Ramos (cell line): ENCODE measurements around the gene KLK4.

Experiments
- in situ Hi-C: fragments of 300-500 bp; cut with MboI; formaldehyde crosslinking; loops from one replicate; pipeline ENCODE4 v1.14.3; 2022; ENCODE audit warnings: low sequenced_read_pairs; ENCODE audit not compliant: unreplicated experiment

The KLK4 gene, protein sequence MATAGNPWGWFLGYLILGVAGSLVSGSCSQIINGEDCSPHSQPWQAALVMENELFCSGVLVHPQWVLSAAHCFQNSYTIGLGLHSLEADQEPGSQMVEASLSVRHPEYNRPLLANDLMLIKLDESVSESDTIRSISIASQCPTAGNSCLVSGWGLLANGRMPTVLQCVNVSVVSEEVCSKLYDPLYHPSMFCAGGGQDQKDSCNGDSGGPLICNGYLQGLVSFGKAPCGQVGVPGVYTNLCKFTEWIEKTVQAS

DNA sequence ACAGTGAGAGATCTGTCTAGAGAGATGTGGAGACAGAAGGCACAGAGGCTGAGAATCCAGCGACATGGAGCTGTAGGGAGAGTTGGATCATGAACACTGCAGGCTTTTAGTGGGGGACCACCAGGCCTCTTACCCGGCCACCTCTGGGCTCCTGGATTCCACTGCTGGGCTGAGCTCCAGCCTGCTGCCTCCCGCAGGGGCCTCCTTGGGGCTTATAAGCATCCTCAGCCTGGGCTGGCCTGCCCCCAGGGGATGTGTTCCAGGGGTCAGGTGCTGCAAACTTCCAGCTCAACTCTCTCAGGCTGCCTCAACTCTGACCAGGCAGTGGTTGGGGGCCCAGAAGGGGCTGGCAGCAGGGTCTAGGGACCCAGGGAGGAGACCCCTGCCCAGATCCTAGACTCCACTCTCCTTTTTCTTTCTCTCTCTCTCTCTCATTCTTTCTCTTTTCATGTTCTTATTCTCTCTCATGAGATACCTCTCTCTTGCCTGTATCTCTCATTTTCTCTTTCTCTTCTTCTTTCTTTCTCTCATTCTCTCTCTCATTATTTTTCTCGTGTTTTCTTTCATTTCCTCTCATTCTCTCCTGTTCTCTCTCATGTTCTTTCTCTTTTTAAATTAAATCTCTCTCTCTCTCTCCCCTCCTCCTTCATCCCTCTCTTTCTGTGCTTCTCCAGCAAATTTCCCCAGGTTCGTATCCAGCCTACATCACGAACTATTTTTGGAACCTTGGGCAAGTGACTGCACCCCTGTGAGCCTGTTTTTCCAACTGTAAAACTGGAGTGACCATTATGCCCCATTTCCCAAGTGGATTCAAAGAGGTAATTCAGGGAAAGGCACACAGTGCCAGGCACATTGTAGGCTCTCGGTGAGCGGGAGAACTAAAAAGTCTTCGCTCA lies at the start of gene KLK4:
TSS of gene KLK4 (minus strand) at position 190 of the 896 bp plus-strand sequence. CDS start 657 bp downstream, outside the sequence.
- in situ Hi-C loops = no loop called here

DNA sequence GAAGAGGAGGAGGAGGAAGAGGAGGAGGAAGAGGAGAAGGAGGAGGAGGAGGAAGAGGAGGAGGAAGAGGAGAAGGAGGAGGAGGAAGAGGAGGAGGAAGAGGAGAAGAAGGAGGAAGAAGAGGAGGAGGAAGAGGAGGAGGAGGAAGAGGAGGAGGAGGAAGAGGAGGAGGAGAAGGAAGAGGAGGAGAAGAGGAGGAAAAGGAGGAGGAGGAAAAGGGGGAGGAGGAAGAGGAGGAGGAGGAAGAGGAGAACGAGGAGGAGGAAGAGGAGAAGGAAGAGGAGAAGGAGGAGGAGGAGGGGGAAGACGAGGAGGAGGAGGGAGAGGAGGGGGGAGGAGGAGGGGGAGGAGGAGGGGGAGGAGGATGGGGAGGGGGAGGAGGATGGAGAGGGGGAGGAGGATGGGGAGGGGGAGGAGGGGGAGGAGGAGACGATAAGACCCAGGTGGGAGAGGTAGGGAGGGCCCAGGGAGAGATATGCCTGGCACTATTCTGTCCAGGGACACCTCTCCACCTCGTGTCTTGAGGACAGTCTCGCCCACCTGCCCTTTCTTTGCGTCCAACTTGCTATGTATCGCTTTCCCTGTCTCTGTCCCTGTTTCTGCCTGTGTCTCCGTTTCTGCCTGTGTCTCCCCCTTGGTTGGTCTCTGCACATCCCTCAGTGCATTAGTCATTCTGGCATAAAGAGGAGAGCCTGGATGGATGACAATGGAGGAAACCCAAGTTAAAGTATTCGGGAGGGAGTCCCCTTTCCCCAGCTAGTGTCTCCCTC lies 48.7 kb upstream of the KLK4 start:
- in situ Hi-C loops = no loop called here

DNA sequence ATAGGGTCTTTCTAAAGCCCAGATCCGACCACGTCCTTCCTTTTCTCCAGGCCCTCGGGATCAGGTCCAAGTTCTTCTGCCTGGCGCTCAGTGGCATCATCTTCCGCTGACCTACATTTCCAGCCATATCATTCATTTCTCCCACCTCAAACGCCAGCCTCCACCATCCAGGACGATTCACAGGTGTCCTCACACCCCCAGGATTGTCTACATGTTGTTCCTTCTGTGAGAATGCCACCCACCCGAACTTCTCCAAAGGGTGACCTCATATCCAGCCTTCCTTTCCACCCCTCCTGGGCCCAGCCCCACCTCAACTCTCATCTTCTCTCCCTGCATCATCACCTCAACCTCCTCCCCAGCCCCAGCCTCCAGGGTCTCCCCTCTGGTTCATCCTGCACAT lies 46.4 kb upstream of the KLK4 start:
- in situ Hi-C loops = no loop called here

DNA sequence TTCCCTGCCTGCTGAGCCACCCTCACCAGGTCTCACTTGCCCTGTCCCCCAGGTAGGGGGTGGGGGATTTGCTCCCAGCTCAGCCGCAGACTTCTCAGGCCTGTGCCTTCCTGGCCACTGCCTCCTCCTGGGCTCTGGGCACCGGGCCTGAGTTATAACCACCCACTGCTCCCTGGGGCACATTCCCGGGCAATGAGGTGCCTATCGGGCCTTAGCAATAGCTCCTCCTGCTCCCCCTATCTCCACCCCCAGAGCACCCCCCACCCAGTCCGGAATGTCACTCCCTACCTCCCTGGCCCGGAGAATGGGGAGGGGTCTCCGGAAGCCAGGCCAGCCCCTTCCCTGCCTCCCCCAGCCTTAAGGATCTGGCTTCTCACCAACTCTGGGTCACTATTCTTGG lies 41.7 kb upstream of the KLK4 start, which contains the start of gene KLK5:
TSS of gene KLK5 (minus strand) at position 129 of the 400 bp plus-strand sequence. CDS start 381 bp downstream, outside the sequence.
- in situ Hi-C loops = no loop called here

DNA sequence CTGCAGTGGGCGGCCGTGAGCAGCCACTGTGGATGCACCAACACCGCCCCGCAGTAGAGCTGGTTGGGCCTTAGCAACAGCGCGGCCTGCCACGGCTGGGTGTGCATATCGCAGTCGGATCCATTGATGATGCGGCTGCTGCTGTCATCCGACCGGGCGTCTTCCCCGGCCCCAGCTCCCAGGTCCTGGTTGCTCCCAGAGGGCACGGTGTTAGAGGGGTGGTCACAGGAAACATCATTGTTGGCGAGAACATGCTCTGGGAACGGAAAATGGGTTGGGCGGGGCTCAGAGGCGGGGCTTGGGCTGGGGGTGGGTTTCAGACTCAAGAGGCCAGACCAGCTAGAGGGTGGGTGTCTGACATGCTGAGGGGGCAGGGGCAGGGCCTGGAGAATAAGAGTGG lies 38.7 kb upstream of the KLK4 start:
- in situ Hi-C loops = no loop called here

DNA sequence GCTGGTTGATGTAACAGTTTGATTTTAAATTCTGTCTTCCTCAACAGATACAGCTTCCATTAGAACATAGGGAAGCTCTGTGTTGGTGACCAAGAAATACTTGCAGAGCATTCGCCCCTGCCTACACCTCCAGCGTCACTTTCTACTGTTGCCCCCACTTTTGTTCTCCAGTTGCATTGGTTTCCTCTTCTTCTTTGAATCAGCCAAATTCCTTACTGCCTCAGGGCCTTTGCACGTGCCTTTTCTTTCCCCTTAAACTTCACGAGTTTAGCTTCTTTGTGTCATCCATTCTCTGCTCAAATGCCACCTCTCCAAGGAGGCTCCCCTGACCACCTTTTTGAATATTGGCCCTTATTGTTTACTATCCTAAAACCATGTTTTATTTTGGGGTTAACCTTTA lies 35.9 kb upstream of the KLK4 start:
- in situ Hi-C loops = no loop called here

DNA sequence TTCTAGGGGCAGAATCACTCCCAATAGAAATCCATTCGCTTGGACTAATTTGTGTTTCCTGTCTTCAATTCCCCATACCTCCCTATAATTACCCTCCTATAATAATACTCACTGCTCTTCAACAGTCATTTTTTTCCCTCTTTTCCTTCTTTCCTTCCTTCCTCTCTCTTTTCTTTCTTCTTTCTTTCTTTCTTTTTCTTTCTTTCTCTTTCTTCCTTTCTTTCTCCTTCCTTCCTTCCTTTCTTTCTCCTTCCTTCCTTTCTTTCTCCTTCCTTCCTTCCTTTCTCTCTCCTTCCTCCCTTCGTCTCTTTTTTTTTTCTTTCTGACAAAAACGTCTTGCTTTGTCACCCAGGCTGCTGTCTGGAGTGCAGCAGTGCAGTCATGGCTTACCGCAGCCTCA lies 33.6 kb upstream of the KLK4 start:
- in situ Hi-C loops = no loop called here

DNA sequence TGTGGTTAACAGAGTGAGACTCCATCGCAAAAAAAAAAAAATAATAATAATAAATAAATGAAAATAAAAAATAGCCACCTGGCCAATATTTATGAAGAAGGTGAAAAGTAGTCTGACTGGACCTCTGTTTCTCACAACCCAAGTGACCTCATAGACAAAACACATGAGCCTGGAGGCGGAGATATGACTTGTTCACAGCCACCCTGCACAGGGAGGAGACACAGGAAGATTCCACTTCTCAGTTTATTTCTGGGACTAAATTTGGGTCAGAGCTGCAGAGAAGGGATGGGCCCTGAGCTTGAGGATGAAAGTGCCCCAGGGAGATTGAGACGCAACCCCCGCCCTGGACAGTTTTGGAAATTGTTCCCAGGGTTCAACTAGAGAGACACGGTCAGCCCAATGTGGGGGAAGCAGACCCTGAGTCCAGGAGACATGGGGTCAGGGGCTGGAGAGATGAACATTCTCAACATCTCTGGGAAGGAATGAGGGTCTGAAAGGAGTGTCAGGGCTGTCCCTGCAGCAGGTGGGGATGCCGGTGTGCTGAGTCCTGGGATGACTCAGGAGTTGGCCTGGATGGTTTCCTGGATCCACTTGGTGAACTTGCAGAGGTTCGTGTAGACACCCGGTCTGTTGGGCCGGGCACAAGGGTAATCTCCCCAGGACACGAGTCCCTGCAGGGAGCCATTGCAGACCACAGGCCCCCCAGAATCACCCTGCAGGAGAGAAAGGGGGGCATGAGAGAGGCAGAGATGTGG lies 32.1 kb upstream of the KLK4 start:
- in situ Hi-C loops = no loop called here

DNA sequence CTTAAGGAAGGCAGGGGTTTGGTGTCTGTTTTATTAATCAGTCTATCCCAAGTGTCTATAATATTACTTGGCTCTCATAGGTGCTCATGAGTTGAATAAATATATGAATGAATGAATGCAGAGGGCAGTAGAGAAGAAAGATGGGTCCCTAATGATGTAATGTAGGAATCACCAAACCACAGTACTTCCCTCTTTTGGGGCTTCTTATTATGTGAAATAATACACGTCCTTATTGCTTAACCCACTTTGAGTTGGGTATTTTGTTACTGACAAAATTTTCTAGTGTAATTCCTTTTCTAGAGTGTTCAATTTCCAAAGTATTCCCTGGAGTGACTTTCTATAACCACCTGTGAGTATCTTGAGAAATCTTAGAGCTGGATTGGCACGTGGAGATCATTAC lies 28.4 kb upstream of the KLK4 start:
- in situ Hi-C loops = loop anchor here (10.0 kb wide), 1 partner anchor 155 kb away; no protein-coding TSS in a partner anchor

DNA sequence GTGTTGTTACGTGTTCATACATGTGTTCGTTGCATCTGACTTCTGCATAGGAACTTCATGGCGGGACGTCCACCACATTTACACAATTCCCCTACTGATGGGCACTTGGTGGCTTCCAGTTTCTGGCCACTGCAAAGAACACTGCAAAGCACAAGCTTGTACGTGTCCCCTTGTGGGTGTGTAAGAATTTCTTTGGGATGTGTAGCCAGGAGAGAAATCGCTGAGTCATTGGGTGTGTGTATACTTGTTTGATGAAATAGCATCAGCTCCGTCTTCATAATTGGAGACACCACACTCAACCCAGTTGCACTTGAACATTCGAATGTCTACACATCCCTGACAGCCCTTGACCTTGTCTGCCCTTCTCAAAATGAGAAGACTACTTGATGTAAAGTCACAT lies 22.4 kb upstream of the KLK4 start:
- in situ Hi-C loops = loop anchor here (10.0 kb wide), 1 partner anchor 161 kb away; no protein-coding TSS in a partner anchor

DNA sequence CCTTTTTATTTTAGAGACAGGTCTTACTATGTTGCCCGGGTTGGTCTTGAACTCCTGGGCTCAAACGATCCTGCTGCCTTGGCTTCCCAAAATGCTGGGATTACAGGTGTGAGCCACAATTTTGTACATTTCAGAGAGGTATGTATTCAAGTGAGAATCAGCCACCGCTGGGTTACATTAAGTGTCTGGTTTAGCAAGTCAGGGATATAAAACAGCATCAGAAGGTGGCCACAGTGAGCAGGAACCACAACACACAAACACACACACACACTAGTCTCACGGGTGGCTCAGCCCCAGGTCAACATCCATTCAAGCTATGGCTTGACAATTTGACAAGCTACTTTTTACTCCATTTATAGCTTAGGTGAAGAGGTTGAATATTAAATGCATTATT lies 21.5 kb upstream of the KLK4 start:
- in situ Hi-C loops = loop anchor here (10.0 kb wide), 1 partner anchor 162 kb away; no protein-coding TSS in a partner anchor

DNA sequence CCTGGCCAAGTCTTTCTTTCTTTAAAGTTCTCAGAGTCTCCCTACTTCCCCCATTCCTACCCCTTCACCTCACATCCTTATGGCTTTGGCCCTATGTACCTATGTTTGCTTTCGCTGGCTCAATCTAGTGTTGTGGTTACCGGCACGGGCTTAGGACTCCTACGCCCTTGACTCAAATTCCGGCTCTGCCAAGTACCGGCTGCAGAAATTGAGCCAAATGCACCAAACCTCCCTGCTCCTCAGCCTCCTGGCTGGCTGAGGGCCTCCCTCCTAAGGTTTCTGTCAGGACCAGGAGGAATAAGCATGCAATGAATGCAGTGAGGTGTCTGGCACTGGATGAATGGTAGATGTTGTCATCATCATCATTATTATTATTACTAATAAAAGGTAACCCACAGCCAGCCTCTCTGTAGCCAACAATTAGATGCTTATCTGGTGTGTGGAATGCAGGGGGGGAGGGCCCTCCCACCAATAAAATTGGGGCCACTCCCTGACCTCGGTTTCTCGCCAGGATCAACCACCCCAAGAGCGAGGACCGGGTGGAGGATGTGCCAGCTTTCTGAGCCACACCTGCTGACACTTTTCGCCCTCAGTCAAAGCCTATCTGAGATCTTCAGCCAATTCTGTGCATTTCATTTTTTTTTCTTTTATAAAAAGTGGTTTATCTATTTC lies 21.0 kb upstream of the KLK4 start:
- in situ Hi-C loops = loop anchor here (10.0 kb wide), 1 partner anchor 163 kb away; no protein-coding TSS in a partner anchor

DNA sequence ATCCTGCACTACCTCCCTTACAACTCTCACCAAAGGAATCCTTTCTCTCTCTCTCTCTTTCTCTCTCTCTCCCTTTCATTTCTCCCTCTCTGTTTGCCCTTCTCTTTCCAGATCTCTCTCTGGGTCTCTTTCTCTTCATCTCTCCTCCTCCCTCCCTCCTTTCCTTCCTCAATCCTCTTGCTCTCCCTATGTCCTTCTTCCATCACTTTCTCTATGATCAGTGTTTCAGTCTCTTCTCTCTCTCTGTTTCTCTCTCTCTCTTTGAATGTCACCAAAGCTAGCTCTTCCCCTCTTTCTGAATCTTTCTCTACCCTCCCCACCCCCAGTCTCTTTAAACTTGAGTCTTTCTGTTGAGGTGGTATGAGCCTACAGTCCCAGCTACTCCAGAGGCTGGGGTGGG lies 19.8 kb upstream of the KLK4 start:
- in situ Hi-C loops = loop anchor here (10.0 kb wide), 1 partner anchor 164 kb away; no protein-coding TSS in a partner anchor

DNA sequence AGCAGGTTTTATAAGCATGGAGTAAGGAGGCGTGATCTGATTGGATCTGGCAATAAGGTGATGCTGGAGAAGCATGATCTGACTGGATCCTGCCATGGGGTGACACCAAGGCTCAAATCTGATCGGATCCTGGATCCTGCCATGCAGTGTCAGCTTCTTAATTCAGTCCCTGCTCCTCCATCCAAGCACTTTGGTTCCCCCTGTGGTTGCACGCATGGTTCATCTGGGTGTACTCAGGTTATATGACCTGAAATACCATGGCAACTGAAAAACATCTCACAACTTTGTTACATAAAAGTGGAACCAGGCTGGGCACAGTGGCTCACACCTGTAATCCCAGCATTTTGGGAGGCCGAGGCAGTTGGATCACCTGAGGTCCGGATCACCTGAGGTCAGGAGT lies 17.6 kb upstream of the KLK4 start:
- in situ Hi-C loops = no loop called here

DNA sequence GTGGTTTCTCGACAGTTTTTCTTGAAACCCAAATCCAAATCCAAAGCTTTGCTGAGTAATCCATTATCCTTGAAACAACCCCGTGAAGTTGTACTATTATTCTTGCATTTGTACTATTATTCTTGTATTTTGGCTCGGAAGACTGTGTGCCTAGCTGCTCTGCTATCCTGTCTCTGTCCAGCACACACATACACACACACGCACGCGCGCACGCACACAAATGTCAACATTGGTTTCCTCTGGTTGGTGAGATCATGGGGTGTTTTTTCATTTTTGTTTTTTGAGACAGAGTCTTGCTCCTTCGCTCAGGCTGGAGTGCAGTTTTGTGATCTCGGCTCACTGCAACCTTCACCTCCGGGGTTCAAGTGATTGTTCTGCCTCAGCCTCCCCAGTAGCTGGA lies 14.9 kb upstream of the KLK4 start:
- in situ Hi-C loops = no loop called here

DNA sequence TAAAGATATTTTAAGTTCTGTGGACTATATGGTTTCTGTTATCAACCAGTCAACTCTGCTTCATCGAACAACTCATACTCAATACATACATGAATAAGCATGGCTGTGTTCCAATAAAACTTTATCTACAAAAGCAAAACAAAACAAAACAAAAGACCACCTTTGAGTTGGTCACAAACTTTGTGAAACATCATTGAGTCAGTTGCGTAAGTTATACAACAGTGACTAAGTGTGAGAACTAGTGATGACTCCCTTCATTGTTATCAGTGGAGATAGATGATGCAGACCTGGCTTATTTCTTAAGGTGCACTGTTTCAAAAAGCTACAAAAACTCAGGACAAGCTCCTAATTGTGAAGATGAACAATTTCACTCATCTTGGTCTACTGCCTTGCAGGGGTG lies 14.5 kb upstream of the KLK4 start:
- in situ Hi-C loops = no loop called here

DNA sequence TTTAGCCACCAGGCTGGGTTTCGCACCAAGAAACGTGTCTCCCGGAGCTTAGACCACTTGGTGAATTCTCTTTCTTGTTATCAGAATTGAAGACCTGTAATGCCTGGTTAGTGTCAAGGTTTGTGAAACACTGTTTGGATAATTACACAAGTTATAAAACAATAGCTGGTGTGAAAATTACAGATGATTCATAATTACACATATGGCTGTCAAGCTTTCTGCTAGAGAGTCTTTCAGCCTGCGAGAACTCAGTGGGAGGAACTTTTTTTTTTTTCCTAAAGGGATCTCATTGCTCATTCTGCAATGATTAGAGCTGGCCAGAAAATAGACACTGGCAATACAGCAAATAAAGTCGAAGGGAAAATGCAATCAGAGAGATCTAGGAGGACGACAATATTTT lies 13.4 kb upstream of the KLK4 start:
- in situ Hi-C loops = no loop called here

DNA sequence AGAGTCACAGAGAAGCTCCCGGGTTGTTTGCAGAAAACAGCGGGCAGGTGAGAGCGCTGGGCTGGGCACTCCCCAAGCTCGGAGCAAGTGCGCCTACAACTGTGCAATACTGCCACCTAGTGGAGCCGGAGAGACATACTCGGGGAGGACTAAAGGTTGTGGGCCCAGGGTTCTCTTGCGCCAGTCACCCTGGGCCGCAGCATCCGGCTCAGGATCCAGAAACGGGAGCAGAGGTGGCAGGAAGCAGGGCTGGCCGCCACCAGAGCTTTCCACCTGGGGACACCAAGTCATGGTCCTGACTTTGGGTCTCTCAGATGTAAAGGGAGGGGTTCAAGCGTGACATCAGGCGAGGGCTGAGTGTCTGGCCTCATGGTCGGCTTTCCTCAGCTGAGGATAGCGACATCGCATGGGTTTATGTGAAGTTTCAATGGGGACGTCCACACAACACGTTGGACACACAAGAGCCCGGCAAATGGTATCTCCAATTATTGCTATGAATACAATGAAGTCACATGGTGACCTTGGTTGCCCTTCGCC lies 11.2 kb upstream of the KLK4 start:
- in situ Hi-C loops = no loop called here
